ENCODE data around the gene SLIT3. TPM values are rescaled to one million over a fixed set of nuclear protein-coding genes. Genes with fewer than 3 reads are reported as not detected.

SLIT3 gene
- total RNA-seq, 1 donor from 2014 or later = 56.6 TPM

- Mint-ChIP-seq H3K27me3 (no peaks in the 10 kb centered on the region), H3K9me3 (no peaks in the 10 kb centered on the region), H3K27ac (no peak overlapping the region), H3K36me3 (peaks cover 7% of the 10 kb centered on the region), H3K4me1 (ENCODE audit: unreplicated experiment) (peaks cover 48% of the 10 kb centered on the region), H3K4me3 (no peak overlapping the region)
- no peak for TF ChIP-seq CTCF (conservative IDR thresholded peaks at IDR 0.05)
- DNase-seq (ENCODE audit: extremely low spot score, unreplicated experiment) = no peak
These were observed 250.3 kb downstream of the SLIT3 start for GRCh38 chr5:169050636-169051035.

- Mint-ChIP-seq H3K27me3 (no peaks in the 10 kb centered on the region), H3K36me3 (peaks cover 7% of the 10 kb centered on the region), H3K4me3 (no peak overlapping the region), H3K27ac (no peak overlapping the region), H3K9me3 (no peaks in the 10 kb centered on the region), H3K4me1 (ENCODE audit: unreplicated experiment) (peaks cover 45% of the 10 kb centered on the region)
- no peak for DNase-seq (ENCODE audit: extremely low spot score, unreplicated experiment)
- TF ChIP-seq CTCF (conservative IDR thresholded peaks at IDR 0.05) = no peak
These were observed 250.8 kb downstream of the SLIT3 start for GRCh38 chr5:169050146-169050571.

- no peak for DNase-seq (ENCODE audit: extremely low spot score, unreplicated experiment)
- no peak overlapping the region for H3K4me3 Mint-ChIP-seq
- no peaks in the 10 kb centered on the region for H3K27me3 Mint-ChIP-seq
- TF ChIP-seq CTCF (conservative IDR thresholded peaks at IDR 0.05) = no peak
- H3K27ac Mint-ChIP-seq = no peak overlapping the region
- H3K36me3 Mint-ChIP-seq = peaks cover 4% of the 10 kb centered on the region
- H3K4me1 Mint-ChIP-seq (ENCODE audit: unreplicated experiment) = peaks cover 42% of the 10 kb centered on the region
- no peaks in the 10 kb centered on the region for H3K9me3 Mint-ChIP-seq
These were observed 251.2 kb downstream of the SLIT3 start for GRCh38 chr5:169049712-169050111.

GRCh38 chr5:169048181-169049125 is 252.5 kb downstream of the SLIT3 start:
- no peak for TF ChIP-seq CTCF (conservative IDR thresholded peaks at IDR 0.05)
- no peaks in the 10 kb centered on the region for H3K27me3 Mint-ChIP-seq
- H3K4me3 Mint-ChIP-seq = no peak overlapping the region
- H3K36me3 Mint-ChIP-seq = peaks cover 7% of the 10 kb centered on the region
- no peak overlapping the region for H3K27ac Mint-ChIP-seq
- peaks cover 37% of the 10 kb centered on the region for H3K4me1 Mint-ChIP-seq (ENCODE audit: unreplicated experiment)
- no peaks in the 10 kb centered on the region for H3K9me3 Mint-ChIP-seq
- DNase-seq (ENCODE audit: extremely low spot score, unreplicated experiment) = no peak

GRCh38 chr5:169044962-169045361 is 256.0 kb downstream of the SLIT3 start:
- no peak overlapping the region for H3K27ac Mint-ChIP-seq
- no peak for DNase-seq (ENCODE audit: extremely low spot score, unreplicated experiment)
- no peaks in the 10 kb centered on the region for H3K9me3 Mint-ChIP-seq
- H3K36me3 Mint-ChIP-seq = peaks cover 8% of the 10 kb centered on the region
- no peak for TF ChIP-seq CTCF (conservative IDR thresholded peaks at IDR 0.05)
- peaks cover 16% of the 10 kb centered on the region for H3K4me1 Mint-ChIP-seq (ENCODE audit: unreplicated experiment)
- no peaks in the 10 kb centered on the region for H3K27me3 Mint-ChIP-seq
- no peak overlapping the region for H3K4me3 Mint-ChIP-seq
